ENCODE results near the gene CLTCL1.

DNA sequence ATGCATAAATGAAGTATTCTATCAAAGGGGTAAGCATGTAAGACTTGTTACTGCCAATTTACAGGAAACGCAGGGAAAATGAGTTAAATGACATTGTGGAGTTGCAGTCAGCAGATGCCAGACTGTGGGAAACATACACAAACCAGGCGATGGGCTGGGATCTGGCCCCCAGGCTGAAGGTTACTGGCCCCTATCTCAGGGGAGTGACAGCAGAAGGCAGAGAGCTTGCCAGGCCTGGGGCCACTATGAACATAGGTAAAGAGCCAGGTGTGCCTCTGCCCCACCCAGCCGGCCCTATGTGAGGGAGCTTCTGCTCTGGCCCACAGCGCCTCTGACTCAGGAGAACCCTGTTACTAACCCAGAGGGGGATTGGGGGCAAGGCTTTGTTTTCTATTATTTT is 86.9 kb downstream of the CLTCL1 start:
- TF ChIP-seq FOXA1 (IDR thresholded peaks at IDR 0.05) (no peak), HNF4G (IDR thresholded peaks at IDR 0.05) (no peak)
- TF ChIP-seq, protein P1, sequence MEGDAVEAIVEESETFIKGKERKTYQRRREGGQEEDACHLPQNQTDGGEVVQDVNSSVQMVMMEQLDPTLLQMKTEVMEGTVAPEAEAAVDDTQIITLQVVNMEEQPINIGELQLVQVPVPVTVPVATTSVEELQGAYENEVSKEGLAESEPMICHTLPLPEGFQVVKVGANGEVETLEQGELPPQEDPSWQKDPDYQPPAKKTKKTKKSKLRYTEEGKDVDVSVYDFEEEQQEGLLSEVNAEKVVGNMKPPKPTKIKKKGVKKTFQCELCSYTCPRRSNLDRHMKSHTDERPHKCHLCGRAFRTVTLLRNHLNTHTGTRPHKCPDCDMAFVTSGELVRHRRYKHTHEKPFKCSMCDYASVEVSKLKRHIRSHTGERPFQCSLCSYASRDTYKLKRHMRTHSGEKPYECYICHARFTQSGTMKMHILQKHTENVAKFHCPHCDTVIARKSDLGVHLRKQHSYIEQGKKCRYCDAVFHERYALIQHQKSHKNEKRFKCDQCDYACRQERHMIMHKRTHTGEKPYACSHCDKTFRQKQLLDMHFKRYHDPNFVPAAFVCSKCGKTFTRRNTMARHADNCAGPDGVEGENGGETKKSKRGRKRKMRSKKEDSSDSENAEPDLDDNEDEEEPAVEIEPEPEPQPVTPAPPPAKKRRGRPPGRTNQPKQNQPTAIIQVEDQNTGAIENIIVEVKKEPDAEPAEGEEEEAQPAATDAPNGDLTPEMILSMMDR (IDR thresholded peaks at IDR 0.05; ENCODE audit: low read depth, low read length, missing input control): no peak

Data from liver (tissue), 3 donors.